Hepatocyte (in vitro differentiated cells): ENCODE measurements around the gene NOL3.

Source experiments
- CTCF ChIP-seq: fragments of 200-600 bp; sonication (generic); IDR thresholded peaks from 2 replicates; pipeline ENCODE4 v1.5.1; 2016; ENCODE audit warnings: antibody characterized with exemption, mild to moderate bottlenecking; ENCODE audit not compliant: poor library complexity
- EZH2 ChIP-seq: fragments of 200-600 bp; sonication (generic); IDR thresholded peaks from 2 replicates; pipeline ENCODE4 v1.6.1; 2016; ENCODE audit warnings: antibody characterized with exemption, mild to moderate bottlenecking, borderline replicate concordance
- EZH2phosphoT487 ChIP-seq: fragments of 200-600 bp; sonication (generic); IDR thresholded peaks from one replicate; pipeline ENCODE4 v1.6.1; 2018; ENCODE audit warnings: antibody characterized with exemption, mild to moderate bottlenecking, low read depth, moderate library complexity; ENCODE audit not compliant: unreplicated experiment, severe bottlenecking

GRCh38 chr16:67213197-67214019 is 43.1 kb downstream of the NOL3 start:
- TF ChIP-seq EZH2 (no peak), EZH2phosphoT487 (no peak), CTCF (no peak)
